Measurements from ENCODE around the gene SDK1. TPM values are rescaled to one million over a fixed set of nuclear protein-coding genes. Genes with fewer than 3 reads are reported as not detected.

Gene SDK1
- total and polyA plus RNA-seq, 2 donors (not counting 3 experiments of a cell fraction or from before 2014, with no cell fraction given), result 1.6 to 3.9 TPM

- intact Hi-C loops (cut with micrococcal nuclease), result no loop called here
- H3K4me1 ChIP-seq (ENCODE audit: control insufficient read depth, extremely low read depth, insufficient read depth, low read length), result no peaks in the 10 kb centered on the region
- H3K4me2 ChIP-seq (ENCODE audit: insufficient read depth, low read length), result no peak overlapping the region
- peaks cover 2% of the 10 kb centered on the region for H3K9me3 ChIP-seq (replicated peaks; ENCODE audit: control insufficient read depth, insufficient read depth, low read length)
- H3K36me3 ChIP-seq (ENCODE audit: control insufficient read depth in 2 of 2, extremely low read depth in 1 of 2, insufficient read depth in 2 of 2, low read length in 2 of 2), result no peaks in the 10 kb centered on the region
- no peaks in the 10 kb centered on the region for H3K9me1 ChIP-seq (replicated peaks; ENCODE audit: control insufficient read depth, extremely low read depth, insufficient read depth, low read length)
- H3K9ac ChIP-seq (replicated peaks; ENCODE audit: extremely low read depth, insufficient read depth, low read length), result no peak overlapping the region
- H3K27ac ChIP-seq (ENCODE audit: insufficient read depth, low read depth, low read length), result no peak overlapping the region
- FAIRE-seq (no peak), DNase-seq (ENCODE audit: low read depth, low spot score) (no peak)
- ChIA-PET POLR2A (no interaction called here), CTCF (no interaction called here)
- H3K4me3 ChIP-seq (replicated peaks in 1 of 3; ENCODE audit: insufficient read depth in 1 of 3, low read depth in 1 of 3, low read length in 3 of 3), result no peak overlapping the region
- dilution Hi-C loops (cut with MboI; ENCODE audit: extremely low pct_ligation_motif_present, low sequenced_read_pairs), result no loop called here
- H3K79me2 ChIP-seq (ENCODE audit: control insufficient read depth, insufficient read depth, low read length), result no peaks in the 10 kb centered on the region
- no peak for TF ChIP-seq GATA2 (IDR thresholded peaks at IDR 0.05; ENCODE audit: insufficient read depth, insufficient read length, low read depth, low read length)
- TF ChIP-seq POLR2AphosphoS5 (IDR thresholded peaks at IDR 0.05; ENCODE audit: insufficient read depth, low read depth, low read length), result no peak
- TF ChIP-seq MAX (IDR thresholded peaks at IDR 0.05; ENCODE audit: insufficient read depth, insufficient read length), result no peak
- TF ChIP-seq JUN (IDR thresholded peaks at IDR 0.05; ENCODE audit: borderline replicate concordance, insufficient read depth, insufficient read length, low read depth), result no peak
- TF ChIP-seq MYC (IDR thresholded peaks at IDR 0.05; ENCODE audit: low read depth, low read length), result no peak
- H3K27me3 ChIP-seq (ENCODE audit: control insufficient read depth in 2 of 2, insufficient read depth in 2 of 2, low read length in 2 of 2), result no peaks in the 10 kb centered on the region
- no peaks in the 10 kb centered on the region for H4K20me1 ChIP-seq (replicated peaks; ENCODE audit: control insufficient read depth, extremely low read depth, insufficient read depth, low read length)
- H2AFZ ChIP-seq (ENCODE audit: low read depth, low read length), result no peak overlapping the region
- BruUV-seq (replicated peaks), result no TSS peak
Measured at GRCh38 chr7:4281231-4281993, 980.4 kb downstream of the SDK1 start.

GRCh38 chr7:4282434-4283223 is 981.6 kb downstream of the SDK1 start:
- CTCF ChIA-PET, result no interaction called here

More at GRCh38 chr7:4282434-4283223, 981.6 kb downstream of the SDK1 start:
- H4K20me1 ChIP-seq (replicated peaks; ENCODE audit: control insufficient read depth, extremely low read depth, insufficient read depth, low read length), result no peaks in the 10 kb centered on the region
- H3K4me3 ChIP-seq (replicated peaks in 1 of 3; ENCODE audit: insufficient read depth in 1 of 3, low read depth in 1 of 3, low read length in 3 of 3), result no peak overlapping the region
- DNase-seq (ENCODE audit: low read depth, low spot score), result no peak
- POLR2A ChIA-PET, result no interaction called here
- BruUV-seq (replicated peaks), result no TSS peak
- no peaks in the 10 kb centered on the region for H3K27me3 ChIP-seq (ENCODE audit: control insufficient read depth in 2 of 2, insufficient read depth in 2 of 2, low read length in 2 of 2)
- no peaks in the 10 kb centered on the region for H3K9me1 ChIP-seq (replicated peaks; ENCODE audit: control insufficient read depth, extremely low read depth, insufficient read depth, low read length)
- no peak overlapping the region for H3K27ac ChIP-seq (ENCODE audit: insufficient read depth, low read depth, low read length)
- H3K79me2 ChIP-seq (ENCODE audit: control insufficient read depth, insufficient read depth, low read length), result no peaks in the 10 kb centered on the region
- H3K36me3 ChIP-seq (ENCODE audit: control insufficient read depth in 2 of 2, extremely low read depth in 1 of 2, insufficient read depth in 2 of 2, low read length in 2 of 2), result no peaks in the 10 kb centered on the region
- no peaks in the 10 kb centered on the region for H3K4me1 ChIP-seq (ENCODE audit: control insufficient read depth, extremely low read depth, insufficient read depth, low read length)
- H3K4me2 ChIP-seq (ENCODE audit: insufficient read depth, low read length), result no peak overlapping the region
- H2AFZ ChIP-seq (ENCODE audit: low read depth, low read length), result no peak overlapping the region
- dilution Hi-C loops (cut with MboI; ENCODE audit: extremely low pct_ligation_motif_present, low sequenced_read_pairs) (no loop called here), intact Hi-C loops (cut with micrococcal nuclease) (no loop called here)
- H3K9me3 ChIP-seq (replicated peaks; ENCODE audit: control insufficient read depth, insufficient read depth, low read length), result peaks cover 2% of the 10 kb centered on the region
- no peak for TF ChIP-seq FOS (IDR thresholded peaks at IDR 0.05; ENCODE audit: borderline replicate concordance, insufficient read depth, low read length)
- TF ChIP-seq JUN (IDR thresholded peaks at IDR 0.05; ENCODE audit: borderline replicate concordance, insufficient read depth, insufficient read length, low read depth), result no peak
- TF ChIP-seq EZH2 (IDR thresholded peaks at IDR 0.05; ENCODE audit: borderline replicate concordance, low read depth, low read length, severe bottlenecking), result no peak
- TF ChIP-seq GATA2 (IDR thresholded peaks at IDR 0.05; ENCODE audit: insufficient read depth, insufficient read length, low read depth, low read length), result no peak
- TF ChIP-seq MYC (IDR thresholded peaks at IDR 0.05; ENCODE audit: low read depth, low read length), result no peak
- TF ChIP-seq CTCF (IDR thresholded peaks at IDR 0.05; ENCODE audit: extremely low read depth in 1 of 2, insufficient read depth in 1 of 2, low read depth in 1 of 2, low read length in 2 of 2), result no peak
- no peak for TF ChIP-seq POLR2AphosphoS5 (IDR thresholded peaks at IDR 0.05; ENCODE audit: insufficient read depth, low read depth, low read length)
- TF ChIP-seq POLR2A (IDR thresholded peaks at IDR 0.05; ENCODE audit: low read depth, low read length), result no peak
- TF ChIP-seq MAX (IDR thresholded peaks at IDR 0.05; ENCODE audit: insufficient read depth, insufficient read length), result no peak
- no peak overlapping the region for H3K9ac ChIP-seq (replicated peaks; ENCODE audit: extremely low read depth, insufficient read depth, low read length)
- FAIRE-seq, result no peak

Data from endothelial cell of umbilical vein (primary cell).